ENCODE results near the gene COL15A1. TPM values are rescaled to one million over a fixed set of nuclear protein-coding genes. Genes with fewer than 3 reads are reported as not detected.

Gene COL15A1
- total and polyA plus RNA-seq, 2 of the 8 experiments (the other 6 are each of a cell fraction or from before 2014, with no cell fraction given), result 0.12 to 0.15 TPM

- no peak overlapping the region for H2BK12ac ChIP-seq (ENCODE audit: low read depth, low read length)
- no peaks in the 10 kb centered on the region for H3K36me3 ChIP-seq (ENCODE audit: control insufficient read depth in 2 of 4, insufficient read depth in 4 of 4, low read length in 3 of 4)
- H3K23me2 ChIP-seq (ENCODE audit: low read depth, low read length), result no peaks in the 10 kb centered on the region
- H4K91ac ChIP-seq (replicated peaks; ENCODE audit: insufficient read length, low read length), result no peak overlapping the region
- no peak overlapping the region for H2BK5ac ChIP-seq (ENCODE audit: low read depth, low read length)
- H3K9ac ChIP-seq (replicated peaks in 1 of 4; ENCODE audit: extremely low read depth in 1 of 4, low read depth in 3 of 4, low read length in 3 of 4), result no peak overlapping the region
- POLR2A ChIA-PET (ENCODE audit: partially characterized antibody), result interaction anchor here (2.7 kb wide), 1 partner anchor 103 kb away, joined by 9 read pairs; the partner anchor contains the start of gene TGFBR1
- no peak overlapping the region for H3K4me3 ChIP-seq (ENCODE audit: extremely low read depth in 1 of 4, insufficient read depth in 2 of 4, low read depth in 3 of 4, low read length in 4 of 4)
- H2BK20ac ChIP-seq (ENCODE audit: low read length), result no peak overlapping the region
- H3K23ac ChIP-seq (ENCODE audit: insufficient read length), result no peak overlapping the region
- H3K27ac ChIP-seq (ENCODE audit: low read depth, low read length), result no peak overlapping the region
- H3K79me2 ChIP-seq (ENCODE audit: control insufficient read depth in 1 of 2, insufficient read depth in 2 of 2, low read length in 2 of 2), result no peaks in the 10 kb centered on the region
- no peak for DNase-seq (ENCODE audit: low read depth in 1 of 2, low spot score in 2 of 2)
- H3K4me2 ChIP-seq (ENCODE audit: insufficient read depth in 1 of 2, low read depth in 2 of 2, low read length in 2 of 2), result no peak overlapping the region
- 87% methylated on average over 2 of the region's 2 CpGs; no CpG with 5 or more reads in 1 of the 2 experiments for WGBS, 2 experiments (ENCODE audit: extremely low coverage in 1 of 2, insufficient coverage in 1 of 2, insufficient read length in 1 of 2, insufficient replicate concordance in 2 of 2, low coverage in 1 of 2, low lambda C conversion rate in 2 of 2, missing lambda C conversion rate in 1 of 2)
- no peak overlapping the region for H3K14ac ChIP-seq (ENCODE audit: insufficient read length)
- no peaks in the 10 kb centered on the region; a peak in 1 of 7 replicates for H3K27me3 ChIP-seq (replicated peaks in 1 of 4; ENCODE audit: control insufficient read depth in 3 of 4, extremely low read depth in 1 of 4, insufficient read depth in 3 of 4, low read length in 3 of 4)
- H3K18ac ChIP-seq (ENCODE audit: extremely low read depth, low read length), result no peak overlapping the region
- H2AK5ac ChIP-seq (ENCODE audit: low read depth, low read length), result no peak overlapping the region
- no peak overlapping the region for H4K8ac ChIP-seq (ENCODE audit: extremely low read depth, insufficient read depth, low read length)
- CTCF ChIA-PET (ENCODE audit: partially characterized antibody), result interaction anchor here (0.7 to 10.2 kb wide), 26 partner anchors 10 to 196 kb away, joined by 3 to 116 read pairs (median 5); no protein-coding TSS in a partner anchor
- H3K9me3 ChIP-seq (ENCODE audit: insufficient read depth in 2 of 2, low read depth in 1 of 2, low read length in 1 of 2), result peaks cover 0 to 2% of the 10 kb centered on the region in 2 experiments; a peak in 1 of 4 replicates
- H4K5ac ChIP-seq (ENCODE audit: insufficient read length, low read depth, low read length), result no peak overlapping the region
- no peak overlapping the region for H2AFZ ChIP-seq (ENCODE audit: low read length)
- H2BK120ac ChIP-seq (replicated peaks; ENCODE audit: low read depth, low read length), result no peak overlapping the region
- no peak overlapping the region for H3K56ac ChIP-seq (replicated peaks; ENCODE audit: insufficient read length, low read depth, low read length)
- TF ChIP-seq CTBP2 (IDR thresholded peaks at IDR 0.05; ENCODE audit: borderline replicate concordance, insufficient read depth, insufficient read length, low read length), result no peak
- TF ChIP-seq ASH2L (IDR thresholded peaks at IDR 0.05; ENCODE audit: low read length), result no peak
- peak; percentile 56; the same call in 1 of the 2 replicates for TF ChIP-seq EGR1 (IDR thresholded peaks at IDR 0.05; ENCODE audit: borderline replicate concordance, low read depth, low read length)
- no peak for TF ChIP-seq E2F6 (IDR thresholded peaks at IDR 0.05)
- no peak for TF ChIP-seq SP1 (IDR thresholded peaks at IDR 0.05; ENCODE audit: low read depth, low read length)
- peaks cover 0 to 4% (median under 1%) of the 10 kb centered on the region in 4 experiments; a peak in 2 of 7 replicates for H3K4me1 ChIP-seq (replicated peaks in 1 of 4; ENCODE audit: control insufficient read depth in 3 of 4, insufficient read depth in 4 of 4, low read length in 3 of 4)
- FAIRE-seq, result no peak
- H3K4ac ChIP-seq (replicated peaks; ENCODE audit: insufficient read length, low read depth, low read length), result no peak overlapping the region
- H3K79me1 ChIP-seq (ENCODE audit: low read depth, low read length), result no peaks in the 10 kb centered on the region
- no peaks in the 10 kb centered on the region for H4K20me1 ChIP-seq (replicated peaks in 1 of 2; ENCODE audit: control insufficient read depth in 1 of 2, insufficient read depth in 2 of 2, low read length in 2 of 2)
- no peak overlapping the region for H2BK15ac ChIP-seq (ENCODE audit: low read length)
Measured at GRCh38 chr9:99001892-99002291, 58.2 kb downstream of the COL15A1 start.

All from H1 (cell line).